ENCODE results near the gene MRFAP1L1. TPM values are rescaled to one million over a fixed set of nuclear protein-coding genes. Genes with fewer than 3 reads are reported as not detected.

The MRFAP1L1 gene
- total and polyA plus RNA-seq, 11 donors: 38.2 to 77.2 (median 43.9) TPM

- intact Hi-C loops (cut with DNase I): no loop called here
- Histone ChIP-seq H3K27me3 (no peaks in the 10 kb centered on the region), H3K4me1 (peaks cover 0 to 13% (median 11%) of the 10 kb centered on the region in 12 donors), H3K27ac (no peak overlapping the region), H3K4me3 (no peak overlapping the region), H3K36me3 (no peaks in the 10 kb centered on the region), H3K9me3 (no peaks in the 10 kb centered on the region)
- DNase-seq (no peak), ATAC-seq (no peak)
- TF ChIP-seq POLR2A (IDR thresholded peaks at IDR 0.05) (no peak), CTCF (IDR thresholded peaks at IDR 0.05) (no peak)
- 63 to 67% (median 65%) methylated on average over 2 of the region's 2 CpGs for WGBS, 4 donors
Measured at GRCh38 chr4:6742507-6742906, 32.8 kb upstream of the MRFAP1L1 start.

GRCh38 chr4:6740347-6740746, 30.7 kb upstream of the MRFAP1L1 start:
- no peaks in the 10 kb centered on the region for H3K9me3 ChIP-seq
- no peak for ATAC-seq

GRCh38 chr4:6739920-6740319, 30.3 kb upstream of the MRFAP1L1 start:
- TF ChIP-seq CTCF (IDR thresholded peaks at IDR 0.05) (no peak), POLR2A (IDR thresholded peaks at IDR 0.05) (no peak)
- Histone ChIP-seq H3K36me3 (no peaks in the 10 kb centered on the region), H3K4me3 (no peak overlapping the region), H3K27ac (no peak overlapping the region), H3K4me1 (no peaks in the 10 kb centered on the region), H3K27me3 (no peaks in the 10 kb centered on the region), H3K9me3 (no peaks in the 10 kb centered on the region)
- DNase-seq: no peak
- intact Hi-C loops (cut with DNase I): no loop called here
- no peak for ATAC-seq
- 84 to 89% (median 87%) methylated on average over 4 of the region's 4 CpGs for WGBS, 4 donors

More at GRCh38 chr4:6740347-6740746, 30.7 kb upstream of the MRFAP1L1 start:
- Histone ChIP-seq H3K4me3 (no peak overlapping the region), H3K36me3 (no peaks in the 10 kb centered on the region), H3K27me3 (no peaks in the 10 kb centered on the region), H3K4me1 (no peaks in the 10 kb centered on the region), H3K27ac (no peak overlapping the region)
- DNase-seq: no peak
- intact Hi-C loops (cut with DNase I): no loop called here
- TF ChIP-seq POLR2A (IDR thresholded peaks at IDR 0.05) (no peak), CTCF (IDR thresholded peaks at IDR 0.05) (no peak)
- 89 to 93% (median 92%) methylated on average over 8 of the region's 8 CpGs for WGBS, 4 donors

- intact Hi-C loops (cut with DNase I): no loop called here
- WGBS, 4 donors: 79 to 82% (median 81%) methylated on average over 16 of the region's 16 CpGs
Measured at GRCh38 chr4:6734165-6734786, 24.6 kb upstream of the MRFAP1L1 start.

More at GRCh38 chr4:6734165-6734786, 24.6 kb upstream of the MRFAP1L1 start:
- Histone ChIP-seq H3K27me3 (no peaks in the 10 kb centered on the region), H3K36me3 (no peaks in the 10 kb centered on the region), H3K4me1 (peaks cover 0 to 16% (median 8%) of the 10 kb centered on the region in 12 donors), H3K4me3 (no peak overlapping the region), H3K9me3 (no peaks in the 10 kb centered on the region), H3K27ac (no peak overlapping the region)
- TF ChIP-seq CTCF (IDR thresholded peaks at IDR 0.05) (no peak), POLR2A (IDR thresholded peaks at IDR 0.05) (no peak)
- ATAC-seq (no peak), DNase-seq (no peak)

All from heart left ventricle (tissue), 16 donors.